Spleen (tissue), 11 donors: ENCODE measurements around the gene ZNF566. TPM values are rescaled to one million over a fixed set of nuclear protein-coding genes. Genes with fewer than 3 reads are reported as not detected.

Source experiments
- DNase-seq: peaks from one replicate; pipeline ENCODE4 v3.0.0-alpha.2; 2020
- H3K27ac ChIP-seq, 8 donors: fragments of 200-600 bp; sonication (generic) in 7 of 8; 1 replicate in 4 of 8; 2 replicates in 4 of 8; pipeline versions ENCODE4 v1.5.0 to v1.8.0; 2016 to 2021; ENCODE audit warnings: inconsistent platforms in 4 of 8, mild to moderate bottlenecking in 4 of 8, moderate library complexity in 1 of 8
- H3K27me3 ChIP-seq, 7 donors: fragments of 200-600 bp; sonication (generic) in 6 of 7; replicated peaks in 1 of 7; 1 replicate in 4 of 7; 2 replicates in 3 of 7; pipeline versions ENCODE4 v1.5.0 to v1.8.0; 2016 to 2021; ENCODE audit warnings: inconsistent platforms in 3 of 7, mild to moderate bottlenecking in 1 of 7
- H3K36me3 ChIP-seq, 6 donors: fragments of 200-600 bp; sonication (generic) in 5 of 6; 1 replicate in 4 of 6; 2 replicates in 2 of 6; pipeline versions ENCODE4 v1.5.0 to v1.8.0; 2016 to 2021; ENCODE audit warnings: inconsistent platforms in 2 of 6
- H3K4me1 ChIP-seq, 6 donors: fragments of 200-600 bp; sonication (generic) in 5 of 6; 1 replicate in 3 of 6; 2 replicates in 3 of 6; pipeline versions ENCODE4 v1.5.0 to v1.8.0; 2016 to 2021; ENCODE audit warnings: inconsistent platforms in 3 of 6
- H3K4me3 ChIP-seq, 8 donors: fragments of 200-600 bp; sonication (generic) in 7 of 8; 1 replicate in 4 of 8; 2 replicates in 4 of 8; pipeline versions ENCODE4 v1.5.0 to v1.8.0; 2016 to 2021; ENCODE audit warnings: inconsistent platforms in 4 of 8, mild to moderate bottlenecking in 4 of 8, moderate library complexity in 2 of 8
- H3K9me3 ChIP-seq, 8 donors: fragments of 200-600 bp; sonication (generic) in 7 of 8; 1 replicate in 4 of 8; 2 replicates in 4 of 8; pipeline versions ENCODE4 v1.5.0 to v1.8.0; 2016 to 2021; ENCODE audit warnings: inconsistent platforms in 4 of 8
- POLR2A ChIP-seq, 3 donors: fragments of 450-650 bp; IDR thresholded peaks; one replicate each; pipeline ENCODE4 v1.5.1; 2017; ENCODE audit warnings: antibody characterized with exemption in 3 of 3, mild to moderate bottlenecking in 1 of 3
- POLR2AphosphoS5 ChIP-seq, 3 donors: sonication (generic); formaldehyde crosslinking; IDR thresholded peaks; one replicate each; pipeline ENCODE4 v1.5.1; 2017; ENCODE audit warnings: antibody characterized with exemption in 3 of 3
- WGBS, 5 donors: extraction: QIAGEN DNeasy Blood & Tissue Kit in 3 of 5; methylation state at CpG; one replicate each; pipeline versions ENCODE4 v1.1.5 to v1.1.7; 2013 to 2018; 5-methylcytosine and 5-hydroxymethylcytosine counted together
- intact Hi-C: fragments of 100-400 bp; cut with DNase I; formaldehyde crosslinking; loops from one replicate; pipeline ENCODE4 v1.15.0; 2023; ENCODE audit warnings: low total_unique reads
- polyA plus RNA-seq, 3 donors: library from polyadenylated mRNA; stranded (reverse); fragments of 200-250 nt; gene quantifications; one replicate each; pipeline ENCODE4 v1.2.1, GENCODE V29; 2013
- total RNA-seq, 7 donors: library from RNA; depleted of rRNA in 3 of 7; stranded (reverse); fragments of >200 nt in 3 of 7; fragmentation: NEBNext Ultra II Directional in 4 of 7; extraction: Animal tissue kit (Norgen Biotek cat#: 25700) in 4 of 7; gene quantifications; one replicate each; pipeline versions ENCODE4 v1.1.0 to v1.2.1, GENCODE V29; 2016 to 2021
- TF ChIP-seq, protein P1 (sequence below), 11 experiments: fragments of 200-600 bp in 7 of 11; fragments of 450-650 bp in 4 of 11; sonication (generic) in 4 of 11; IDR thresholded peaks in 8 of 11; conservative IDR thresholded peaks in 3 of 11; 1 replicate in 7 of 11; 2 replicates in 4 of 11; pipeline versions ENCODE4 v1.4.0 to v1.8.0; 2016 to 2021; ENCODE audit warnings: antibody characterized with exemption in 11 of 11, inconsistent platforms in 4 of 11, mild to moderate bottlenecking in 1 of 11
- donor health status: healthy with polysubstance abuse.
- donor health status: DM: no; HTN: no; CAD: no; lungs with moderate emphysema.
- donor health status: DM: no; HTN: no; CAD: no.
- donor health status: Bipolar disorder and iron deficiency.
- donor health status: healthy.
- donor health status: DM: no; HTN: no; CAD: no.
- donor health status: DM: yes; HTN: yes; CAD: no.

Gene ZNF566
- total and polyA plus RNA-seq, 10 donors, result 6.6 to 24.8 (median 15.2) TPM

GRCh38 chr19:36423925-36424324 lies 65.4 kb downstream of the ZNF566 start:
- Histone ChIP-seq H3K36me3 (no peaks in the 10 kb centered on the region), H3K27ac (no peak overlapping the region), H3K9me3 (peaks cover 0 to 75% (median 13%) of the 10 kb centered on the region in 8 donors), H3K4me1 (peaks cover 0 to 16% (median 7%) of the 10 kb centered on the region in 6 donors), H3K27me3 (peaks cover 0 to 26% (median 10%) of the 10 kb centered on the region in 7 donors), H3K4me3 (no peak overlapping the region)
- TF ChIP-seq POLR2AphosphoS5 (IDR thresholded peaks at IDR 0.05), result no peak
- TF ChIP-seq, protein P1, sequence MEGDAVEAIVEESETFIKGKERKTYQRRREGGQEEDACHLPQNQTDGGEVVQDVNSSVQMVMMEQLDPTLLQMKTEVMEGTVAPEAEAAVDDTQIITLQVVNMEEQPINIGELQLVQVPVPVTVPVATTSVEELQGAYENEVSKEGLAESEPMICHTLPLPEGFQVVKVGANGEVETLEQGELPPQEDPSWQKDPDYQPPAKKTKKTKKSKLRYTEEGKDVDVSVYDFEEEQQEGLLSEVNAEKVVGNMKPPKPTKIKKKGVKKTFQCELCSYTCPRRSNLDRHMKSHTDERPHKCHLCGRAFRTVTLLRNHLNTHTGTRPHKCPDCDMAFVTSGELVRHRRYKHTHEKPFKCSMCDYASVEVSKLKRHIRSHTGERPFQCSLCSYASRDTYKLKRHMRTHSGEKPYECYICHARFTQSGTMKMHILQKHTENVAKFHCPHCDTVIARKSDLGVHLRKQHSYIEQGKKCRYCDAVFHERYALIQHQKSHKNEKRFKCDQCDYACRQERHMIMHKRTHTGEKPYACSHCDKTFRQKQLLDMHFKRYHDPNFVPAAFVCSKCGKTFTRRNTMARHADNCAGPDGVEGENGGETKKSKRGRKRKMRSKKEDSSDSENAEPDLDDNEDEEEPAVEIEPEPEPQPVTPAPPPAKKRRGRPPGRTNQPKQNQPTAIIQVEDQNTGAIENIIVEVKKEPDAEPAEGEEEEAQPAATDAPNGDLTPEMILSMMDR (IDR thresholded peaks at IDR 0.05 in 8 of 11, conservative IDR thresholded peaks at IDR 0.05 in 3 of 11), result no peak
- no peak for TF ChIP-seq POLR2A (IDR thresholded peaks at IDR 0.05)
- intact Hi-C loops, result no loop called here
- WGBS, 5 donors, result 83 to 91% (median 90%) methylated on average over 4 of the region's 4 CpGs
- DNase-seq, result no peak

- Histone ChIP-seq H3K4me1 (peaks cover 8 to 31% (median 22%) of the 10 kb centered on the region in 6 donors), H3K4me3 (peak overlapping the region; percentile 20 to 71 (median 44)), H3K36me3 (no peaks in the 10 kb centered on the region), H3K9me3 (peaks cover 0 to 55% (median 6%) of the 10 kb centered on the region in 8 donors), H3K27me3 (peaks cover 0 to 26% (median 10%) of the 10 kb centered on the region in 7 donors), H3K27ac (peak overlapping the region in 5 of 8 donors; percentile 21 to 64 (median 48))
- peak in 2 of 3 donors; percentile 6 to 15 for TF ChIP-seq POLR2AphosphoS5 (IDR thresholded peaks at IDR 0.05)
- TF ChIP-seq, protein P1 (IDR thresholded peaks at IDR 0.05 in 8 of 11, conservative IDR thresholded peaks at IDR 0.05 in 3 of 11), result no peak
- 27 to 49% (median 33%) methylated on average over 17 to 33 of the region's 33 CpGs for WGBS, 5 donors
- peak; percentile 68 for DNase-seq
- intact Hi-C loops, result no loop called here
Measured at GRCh38 chr19:36421749-36422481, 67.4 kb downstream of the ZNF566 start.

DNA sequence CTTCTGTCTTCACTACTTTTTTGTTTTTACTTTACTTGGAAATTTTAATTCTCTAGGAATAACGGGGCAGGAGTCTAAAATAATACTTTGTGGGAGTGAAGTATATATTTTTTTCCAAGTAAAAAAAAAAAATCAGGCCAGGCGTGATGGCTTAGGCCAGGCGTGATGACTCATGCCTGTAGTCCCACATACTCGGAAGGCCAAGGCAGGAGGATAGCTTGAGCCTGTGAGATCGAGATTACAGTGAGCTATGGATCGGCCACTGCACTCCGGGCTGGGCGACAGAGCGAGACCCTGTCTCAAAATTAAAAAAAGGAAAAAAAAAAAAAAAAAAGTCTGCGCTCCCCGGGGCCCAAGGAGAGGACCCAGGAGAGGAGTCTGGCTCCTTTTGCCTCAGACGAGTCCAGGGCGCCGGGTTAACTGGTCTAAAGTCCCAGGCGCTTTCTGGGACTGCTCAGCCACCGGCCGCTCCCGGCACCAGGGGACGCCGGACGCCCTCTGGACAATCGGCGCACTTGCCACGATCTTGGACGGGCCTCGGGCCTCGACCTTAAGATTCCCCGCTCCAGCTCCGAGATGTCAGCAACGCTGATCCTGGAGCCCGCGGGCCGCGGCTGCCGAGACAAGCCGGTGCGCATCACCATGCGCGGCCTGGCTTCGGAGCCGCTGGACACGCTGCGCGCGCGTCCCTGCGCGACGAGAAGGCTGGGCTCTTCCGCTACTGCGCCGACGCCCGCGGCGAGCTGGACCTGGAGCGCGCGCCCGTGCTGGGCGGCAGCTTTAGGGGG lies 68.2 kb downstream of the ZNF566 start:
- Histone ChIP-seq H3K36me3 (no peaks in the 10 kb centered on the region), H3K27ac (peak overlapping the region in 5 of 8 donors; percentile 21 to 64 (median 48)), H3K27me3 (peaks cover 0 to 26% (median 10%) of the 10 kb centered on the region in 7 donors), H3K9me3 (peaks cover 0 to 50% (median 2%) of the 10 kb centered on the region in 8 donors), H3K4me1 (peaks cover 8 to 35% (median 24%) of the 10 kb centered on the region in 6 donors), H3K4me3 (peak overlapping the region; percentile 20 to 71 (median 44))
- intact Hi-C loops, result no loop called here
- DNase-seq, result peak; percentile 68
- 13 to 26% (median 15%) methylated on average over 24 to 61 of the region's 61 CpGs for WGBS, 5 donors
- TF ChIP-seq POLR2AphosphoS5 (IDR thresholded peaks at IDR 0.05) (peak in 2 of 3 donors; percentile 66 to 68), POLR2A (IDR thresholded peaks at IDR 0.05) (no peak)
- TF ChIP-seq, protein P1 (IDR thresholded peaks at IDR 0.05 in 8 of 11, conservative IDR thresholded peaks at IDR 0.05 in 3 of 11), result no peak
